Hematopoietic multipotent progenitor cell (in vitro differentiated cells): ENCODE measurements around the gene CARM1. TPM values are rescaled to one million over a fixed set of nuclear protein-coding genes. Genes with fewer than 3 reads are reported as not detected.

Experiments used
- DNase-seq, 3 donors: peaks; one replicate each; pipeline ENCODE4 v3.0.0-alpha.2; 2011 to 2015; ENCODE audit warnings: low read depth in 2 of 3, low spot score in 2 of 3
- total RNA-seq: library from RNA; depleted of rRNA; stranded (reverse); fragments of >200 nt; gene quantifications from one replicate; pipeline ENCODE4 v1.2.3, GENCODE V29; 2012

The CARM1 gene
- total RNA-seq, 1 donor: 39.3 TPM

GRCh38 chr19:10896851-10897526, 25.6 kb downstream of the CARM1 start:
- DNase-seq: no peak

DNA sequence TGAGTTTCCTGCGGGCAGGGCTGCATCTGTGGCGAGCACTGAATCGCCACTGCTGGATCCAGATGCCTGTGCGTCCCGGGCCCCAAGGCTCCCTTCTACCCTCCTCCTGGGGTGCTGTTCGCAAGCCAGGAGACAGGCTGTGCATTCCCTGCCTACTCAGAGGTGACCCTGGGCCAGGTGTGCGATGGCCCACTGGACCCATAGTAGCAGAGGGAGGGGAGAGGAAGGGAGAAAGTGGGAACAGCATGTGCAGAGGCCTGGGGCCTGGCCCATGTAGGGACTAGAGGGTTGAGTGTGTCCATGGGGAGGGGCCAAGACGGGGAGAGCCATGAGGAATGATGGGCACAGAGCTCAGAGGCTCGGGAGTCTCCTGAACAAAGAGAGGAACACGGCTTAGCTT, 27.3 kb downstream of the CARM1 start:
- DNase-seq: no peak

GRCh38 chr19:10899151-10899653, 27.8 kb downstream of the CARM1 start:
- no peak for DNase-seq

GRCh38 chr19:10907925-10908324, 36.6 kb downstream of the CARM1 start:
- no peak for DNase-seq

- DNase-seq: no peak
Measured at GRCh38 chr19:10908380-10908960, 37.1 kb downstream of the CARM1 start.

- no peak for DNase-seq
Measured at GRCh38 chr19:10911579-10912363, 40.4 kb downstream of the CARM1 start.

GRCh38 chr19:10912619-10913018, 41.3 kb downstream of the CARM1 start:
- no peak for DNase-seq

GRCh38 chr19:10913716-10914340, 42.5 kb downstream of the CARM1 start:
- DNase-seq: no peak

DNA sequence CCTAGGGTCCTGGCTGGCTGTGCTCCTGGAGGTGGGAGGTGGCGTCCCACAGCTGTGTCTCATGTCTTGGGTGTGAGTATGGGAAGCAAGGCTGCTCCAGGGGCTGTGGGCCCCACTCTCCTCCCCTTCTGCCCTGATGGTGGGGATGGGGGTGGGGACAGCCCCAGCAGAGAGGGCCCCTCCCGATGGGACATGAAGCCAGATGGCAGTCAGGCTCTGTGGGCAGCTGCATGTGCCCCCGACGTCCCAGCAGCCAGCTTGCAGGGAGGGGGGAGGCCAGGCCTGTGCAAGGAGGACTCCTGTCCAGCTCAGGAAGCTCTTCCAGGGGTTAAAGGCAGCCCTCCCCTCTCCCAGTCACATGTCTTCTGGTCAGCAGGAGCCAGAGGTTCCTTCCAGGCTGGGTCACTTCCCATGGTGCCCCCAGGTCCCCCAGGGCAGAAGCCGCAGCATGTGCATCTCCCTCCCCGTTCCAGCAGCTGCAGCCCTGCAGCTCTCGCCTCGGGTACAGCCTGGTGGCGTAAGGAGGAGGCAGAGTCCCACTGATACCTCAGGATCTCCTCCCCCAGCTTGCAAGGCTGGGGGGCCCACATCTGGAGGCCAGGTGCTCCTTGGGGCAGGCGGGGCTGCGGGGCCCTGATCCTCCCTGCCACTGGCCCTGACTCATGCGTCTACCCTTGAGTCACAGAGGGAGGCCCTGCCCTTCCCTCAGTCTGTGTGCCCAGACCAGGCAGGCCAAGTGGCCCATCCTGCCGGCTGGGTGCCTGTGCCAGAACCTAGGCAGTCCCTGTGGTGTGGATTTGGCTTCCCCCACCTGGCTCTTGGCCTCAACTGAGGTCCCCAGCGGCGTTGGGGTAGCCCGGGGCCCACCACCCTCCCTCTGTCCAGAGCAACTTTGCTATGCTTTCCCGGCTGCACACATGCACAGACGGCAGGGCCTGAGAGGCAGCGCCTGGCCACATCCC, 44.1 kb downstream of the CARM1 start:
- DNase-seq: no peak

- no peak for DNase-seq
Measured at GRCh38 chr19:10916602-10917001, 45.2 kb downstream of the CARM1 start.

GRCh38 chr19:10918359-10918758, 47.0 kb downstream of the CARM1 start:
- DNase-seq: no peak

DNA sequence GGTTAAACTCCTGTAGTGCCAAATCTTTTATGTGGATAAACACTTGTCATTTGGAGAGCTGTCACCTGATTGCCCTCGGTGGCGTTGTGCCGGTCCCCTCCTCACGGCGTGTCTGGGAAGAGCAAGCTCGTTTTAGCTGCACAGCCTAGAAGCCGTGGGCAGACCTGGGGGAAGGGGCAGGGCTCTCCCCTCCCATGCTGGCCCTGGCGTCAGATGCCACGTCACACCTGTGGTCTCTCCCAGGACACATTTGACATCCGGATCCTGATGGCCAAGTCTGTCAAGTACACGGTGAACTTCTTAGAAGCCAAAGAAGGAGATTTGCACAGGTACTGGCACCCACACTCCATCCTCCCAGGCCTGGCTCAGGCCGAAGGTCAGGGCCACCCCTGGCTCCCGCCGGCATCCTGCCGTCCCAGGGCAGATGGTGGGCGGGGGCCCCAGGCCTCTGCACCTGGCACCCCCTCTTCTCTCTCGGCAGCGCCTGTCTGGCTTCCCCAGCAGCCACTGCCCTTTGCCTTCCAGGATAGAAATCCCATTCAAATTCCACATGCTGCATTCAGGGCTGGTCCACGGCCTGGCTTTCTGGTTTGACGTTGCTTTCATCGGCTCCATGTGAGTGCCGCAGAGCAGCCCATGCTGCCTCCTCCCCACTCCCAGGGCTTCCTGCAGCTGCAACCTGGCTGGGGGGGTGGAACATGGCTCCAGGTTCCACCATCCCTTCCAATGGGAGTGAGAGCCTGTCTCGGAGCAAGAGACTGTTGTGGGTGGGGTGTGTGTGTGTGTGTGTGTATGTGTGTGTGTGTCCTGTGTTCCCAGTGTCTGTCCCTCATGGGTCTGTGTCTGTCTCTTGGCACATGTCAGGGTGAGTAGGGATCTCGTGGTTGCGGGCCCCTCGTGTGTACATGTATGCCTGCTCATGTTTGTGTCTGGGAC, 48.3 kb downstream of the CARM1 start:
- DNase-seq: no peak

- no peak for DNase-seq
Measured at GRCh38 chr19:10920288-10920655, 48.9 kb downstream of the CARM1 start.

DNA sequence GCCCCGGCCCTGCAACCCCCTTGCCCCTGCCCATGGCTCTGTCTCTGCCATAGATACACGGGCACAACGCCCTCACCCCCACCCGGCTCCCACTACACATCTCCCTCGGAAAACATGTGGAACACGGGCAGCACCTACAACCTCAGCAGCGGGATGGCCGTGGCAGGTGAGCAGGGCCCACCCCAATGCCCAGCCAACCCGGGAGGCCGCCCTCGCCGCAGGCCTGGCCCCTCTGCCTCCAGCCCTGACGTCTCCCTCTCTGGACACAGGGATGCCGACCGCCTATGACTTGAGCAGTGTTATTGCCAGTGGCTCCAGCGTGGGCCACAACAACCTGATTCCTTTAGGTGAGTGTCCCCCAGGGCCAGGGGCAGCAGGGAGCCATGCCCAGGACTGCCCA, 49.4 kb downstream of the CARM1 start:
- DNase-seq: no peak

- no peak for DNase-seq
Measured at GRCh38 chr19:10921199-10921909, 50.0 kb downstream of the CARM1 start.

DNA sequence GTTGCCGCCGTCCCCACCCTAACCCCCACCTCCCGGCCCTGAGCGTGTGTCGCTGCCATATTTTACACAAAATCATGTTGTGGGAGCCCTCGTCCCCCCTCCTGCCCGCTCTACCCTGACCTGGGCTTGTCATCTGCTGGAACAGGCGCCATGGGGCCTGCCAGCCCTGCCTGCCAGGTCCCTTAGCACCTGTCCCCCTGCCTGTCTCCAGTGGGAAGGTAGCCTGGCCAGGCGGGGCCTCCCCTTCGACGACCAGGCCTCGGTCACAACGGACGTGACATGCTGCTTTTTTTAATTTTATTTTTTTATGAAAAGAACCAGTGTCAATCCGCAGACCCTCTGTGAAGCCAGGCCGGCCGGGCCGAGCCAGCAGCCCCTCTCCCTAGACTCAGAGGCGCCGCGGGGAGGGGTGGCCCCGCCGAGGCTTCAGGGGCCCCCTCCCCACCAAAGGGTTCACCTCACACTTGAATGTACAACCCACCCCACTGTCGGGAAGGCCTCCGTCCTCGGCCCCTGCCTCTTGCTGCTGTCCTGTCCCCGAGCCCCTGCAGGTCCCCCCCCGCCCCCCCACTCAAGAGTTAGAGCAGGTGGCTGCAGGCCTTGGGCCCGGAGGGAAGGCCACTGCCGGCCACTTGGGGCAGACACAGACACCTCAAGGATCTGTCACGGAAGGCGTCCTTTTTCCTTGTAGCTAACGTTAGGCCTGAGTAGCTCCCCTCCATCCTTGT, 50.7 kb downstream of the CARM1 start:
- DNase-seq: no peak

- DNase-seq: no peak
Measured at GRCh38 chr19:10922638-10923014, 51.3 kb downstream of the CARM1 start.
